ENCODE data around the gene PDE7B. TPM values are rescaled to one million over a fixed set of nuclear protein-coding genes. Genes with fewer than 3 reads are reported as not detected.
A peak's percentile ranks its signal among the peaks of the same experiment; 100 is the strongest.

PDE7B gene
- total RNA-seq, 1 donor from 2014 or later = 14.6 TPM

GRCh38 chr6:135937106-135937505 lies 85.6 kb downstream of the PDE7B start:
- DNase-seq = no peak

GRCh38 chr6:135938576-135939207 lies 87.2 kb downstream of the PDE7B start:
- DNase-seq = peak; percentile 47

- DNase-seq = peak; percentile 63
These were observed 87.7 kb downstream of the PDE7B start for GRCh38 chr6:135939208-135939591.

- DNase-seq = no peak
These were observed 89.2 kb downstream of the PDE7B start for GRCh38 chr6:135940616-135941167.

GRCh38 chr6:135941275-135942025 lies 89.9 kb downstream of the PDE7B start:
- no peak for DNase-seq

GRCh38 chr6:135944120-135944519 lies 92.6 kb downstream of the PDE7B start:
- DNase-seq = no peak

GRCh38 chr6:135946674-135947073 lies 95.2 kb downstream of the PDE7B start:
- no peak for DNase-seq

GRCh38 chr6:135950669-135951068 lies 99.2 kb downstream of the PDE7B start:
- no peak for DNase-seq

- no peak for DNase-seq
These were observed 99.7 kb downstream of the PDE7B start for GRCh38 chr6:135951169-135951568.

GRCh38 chr6:135953818-135954217 lies 102.3 kb downstream of the PDE7B start:
- DNase-seq = no peak

- no peak for DNase-seq
These were observed 103.6 kb downstream of the PDE7B start for GRCh38 chr6:135955099-135955498.

- DNase-seq = no peak
These were observed 111.2 kb downstream of the PDE7B start for GRCh38 chr6:135962731-135963130.

GRCh38 chr6:135970750-135971149 lies 119.2 kb downstream of the PDE7B start:
- DNase-seq = no peak

- no peak for DNase-seq
These were observed 119.8 kb downstream of the PDE7B start for GRCh38 chr6:135971351-135971750.

- DNase-seq = no peak
These were observed 120.6 kb downstream of the PDE7B start for GRCh38 chr6:135972150-135972549.

GRCh38 chr6:135972586-135972985 lies 121.1 kb downstream of the PDE7B start:
- DNase-seq = peak; percentile 41

- DNase-seq = peak; percentile 35
These were observed 122.9 kb downstream of the PDE7B start for GRCh38 chr6:135974426-135974825.

GRCh38 chr6:135976585-135976984 lies 125.1 kb downstream of the PDE7B start:
- no peak for DNase-seq

GRCh38 chr6:135983093-135983492 lies 131.6 kb downstream of the PDE7B start:
- no peak for DNase-seq

GRCh38 chr6:135983718-135984343 lies 132.3 kb downstream of the PDE7B start:
- DNase-seq = no peak

- DNase-seq = no peak
These were observed 134.0 kb downstream of the PDE7B start for GRCh38 chr6:135985471-135985870.

- DNase-seq = no peak
These were observed 135.7 kb downstream of the PDE7B start for GRCh38 chr6:135987226-135987625.

GRCh38 chr6:135990439-135990838 lies 138.9 kb downstream of the PDE7B start:
- no peak for DNase-seq

Measured in tongue (tissue), 2 donors.